Trophoblast cell (in vitro differentiated cells and primary cell): ENCODE measurements around the gene HOXB3. TPM values are rescaled to one million over a fixed set of nuclear protein-coding genes. Genes with fewer than 3 reads are reported as not detected.

Experiments used
- DNase-seq, 2 donors: peaks; one replicate each; pipeline ENCODE4 v3.0.0-alpha.2; 2016
- H2AFZ ChIP-seq: 2 replicates; pipeline ENCODE4 v1.6.1; 2013; ENCODE audit warnings: low read length, moderate library complexity, mild to moderate bottlenecking; ENCODE audit not compliant: insufficient read depth, poor library complexity
- H2AK5ac ChIP-seq: 2 replicates; pipeline ENCODE4 v1.6.1; 2013; ENCODE audit warnings: mild to moderate bottlenecking, low read length
- H2BK120ac ChIP-seq: 2 replicates; pipeline ENCODE4 v1.6.1; 2013; ENCODE audit warnings: low read length, mild to moderate bottlenecking, moderate library complexity; ENCODE audit not compliant: insufficient read depth, poor library complexity
- H2BK12ac ChIP-seq: 2 replicates; pipeline ENCODE4 v1.6.1; 2013; ENCODE audit warnings: mild to moderate bottlenecking, low read length, moderate library complexity
- H2BK5ac ChIP-seq: 2 replicates; pipeline ENCODE4 v1.6.1; 2013; ENCODE audit warnings: low read length, low read depth, moderate library complexity, mild to moderate bottlenecking; ENCODE audit not compliant: poor library complexity
- H3K14ac ChIP-seq: 2 replicates; pipeline ENCODE4 v1.6.1; 2013; ENCODE audit warnings: mild to moderate bottlenecking, low read length
- H3K18ac ChIP-seq: 2 replicates; pipeline ENCODE4 v1.6.1; 2013; ENCODE audit warnings: mild to moderate bottlenecking, low read length
- H3K23ac ChIP-seq: 2 replicates; pipeline ENCODE4 v1.6.1; 2013; ENCODE audit warnings: low read length
- H3K27ac ChIP-seq: 2 replicates; pipeline ENCODE4 v1.5.1; 2013; ENCODE audit warnings: low read depth, mild to moderate bottlenecking, inconsistent platforms, low read length, moderate library complexity
- H3K27me3 ChIP-seq: 2 replicates; pipeline ENCODE4 v1.6.1; 2013; ENCODE audit warnings: inconsistent platforms, mild to moderate bottlenecking, low read length, moderate library complexity; ENCODE audit not compliant: insufficient read depth
- H3K36me3 ChIP-seq, 2 experiments: 1 replicate in 1 of 2; 2 replicates in 1 of 2; pipeline ENCODE4 v1.6.1; 2013; ENCODE audit warnings: low read length in 2 of 2, mild to moderate bottlenecking in 2 of 2, moderate library complexity in 1 of 2; ENCODE audit not compliant: insufficient read depth in 2 of 2, control insufficient read depth in 1 of 2
- H3K4ac ChIP-seq: 2 replicates; pipeline ENCODE4 v1.6.1; 2013; ENCODE audit warnings: low read depth, mild to moderate bottlenecking, low read length, moderate library complexity
- H3K4me1 ChIP-seq, 2 experiments: 1 replicate in 1 of 2; 2 replicates in 1 of 2; pipeline ENCODE4 v1.6.1; 2013; ENCODE audit warnings: low read length in 2 of 2, mild to moderate bottlenecking in 2 of 2, moderate library complexity in 1 of 2; ENCODE audit not compliant: insufficient read depth in 2 of 2, control insufficient read depth in 1 of 2
- H3K4me2 ChIP-seq: 2 replicates; pipeline ENCODE4 v1.6.1; 2013; ENCODE audit warnings: inconsistent platforms, mild to moderate bottlenecking, low read length, moderate library complexity
- H3K4me3 ChIP-seq: 2 replicates; pipeline ENCODE4 v1.5.1; 2013; ENCODE audit warnings: mild to moderate bottlenecking, low read depth, low read length, inconsistent platforms
- H3K79me1 ChIP-seq: one replicate; pipeline ENCODE4 v1.6.1; 2013; ENCODE audit warnings: low read length
- H3K79me2 ChIP-seq: 2 replicates; pipeline ENCODE4 v1.6.1; 2013; ENCODE audit warnings: low read length, mild to moderate bottlenecking; ENCODE audit not compliant: control insufficient read depth, insufficient read depth, poor library complexity
- H3K9ac ChIP-seq: 2 replicates; pipeline ENCODE4 v1.6.1; 2013; ENCODE audit warnings: mild to moderate bottlenecking, low read length
- H3K9me3 ChIP-seq: 2 replicates; pipeline ENCODE4 v1.6.1; 2013; ENCODE audit warnings: low read depth, mild to moderate bottlenecking, control low read depth, inconsistent platforms, low read length; ENCODE audit not compliant: insufficient read depth
- H4K12ac ChIP-seq: 2 replicates; pipeline ENCODE4 v1.6.1; 2013; ENCODE audit warnings: low read depth, mild to moderate bottlenecking, low read length, moderate library complexity
- H4K8ac ChIP-seq: 2 replicates; pipeline ENCODE4 v1.6.1; 2013; ENCODE audit warnings: low read depth, mild to moderate bottlenecking, low read length, moderate library complexity
- H4K91ac ChIP-seq: one replicate; pipeline ENCODE4 v1.6.1; 2013; ENCODE audit warnings: low read depth, mild to moderate bottlenecking, low read length, moderate library complexity
- WGBS: extraction: QIAGEN DNeasy Blood & Tissue Kit; methylation state at CpG from one replicate; pipeline ENCODE4 v1.1.7; 2013; ENCODE audit warnings: missing lambda C conversion rate; ENCODE audit not compliant: insufficient read length, insufficient coverage; ENCODE audit errors: extremely low coverage; 5-methylcytosine and 5-hydroxymethylcytosine counted together
- polyA plus RNA-seq: library from polyadenylated mRNA; stranded (reverse); fragments of 200-250 nt; gene quantifications from 2 replicates; pipeline ENCODE4 v1.2.3, GENCODE V29; 2013

HOXB3 gene
- 8.1 and 10.4 TPM in 2 replicates for polyA plus RNA-seq

GRCh38 chr17:48589831-48590606 is at the start of gene HOXB3:
TSS of gene HOXB3 (minus strand) at chr17:48590241. CDS start at chr17:48552474, 37,767 bp downstream.
- H3K27ac ChIP-seq: peak within 1 kb of the TSS; percentile 29
- H2AK5ac ChIP-seq: peak within 1 kb of the TSS; percentile 26
- H2AFZ ChIP-seq: no peak within 1 kb of the TSS
- no CpG with 5 or more reads among the region's 23 CpGs for WGBS
- peaks cover 29 to 47% of the 10 kb centered on the region in 2 experiments for H3K4me1 ChIP-seq
- no peaks in the 10 kb centered on the region for H3K9me3 ChIP-seq
- H3K79me2 ChIP-seq: peaks cover 4% of the 10 kb centered on the region
- no peaks in the 10 kb centered on the region for H3K27me3 ChIP-seq
- H3K4me3 ChIP-seq: no peak within 1 kb of the TSS
- H2BK5ac ChIP-seq: peak within 1 kb of the TSS; percentile 2
- H3K9ac ChIP-seq: no peak within 1 kb of the TSS
- H3K18ac ChIP-seq: no peak within 1 kb of the TSS
- H3K4me2 ChIP-seq: peak within 1 kb of the TSS; percentile 62
- no peak within 1 kb of the TSS for H4K12ac ChIP-seq
- H2BK12ac ChIP-seq: peak within 1 kb of the TSS; percentile 58
- peak within 1 kb of the TSS; percentile 58 for H4K8ac ChIP-seq
- DNase-seq: no peak
- peaks cover 2% of the 10 kb centered on the region in 2 experiments for H3K36me3 ChIP-seq
- H3K14ac ChIP-seq: peak within 1 kb of the TSS; percentile 42
- no peak within 1 kb of the TSS for H3K23ac ChIP-seq
- peak within 1 kb of the TSS; percentile 34 for H2BK120ac ChIP-seq
- peak within 1 kb of the TSS; percentile 32 for H4K91ac ChIP-seq
- peaks cover 12% of the 10 kb centered on the region for H3K79me1 ChIP-seq
- peak within 1 kb of the TSS; percentile 50 for H3K4ac ChIP-seq

- H2BK120ac ChIP-seq: no peak overlapping the region
- DNase-seq: no peak
- H3K4me1 ChIP-seq: peaks cover 7 to 9% of the 10 kb centered on the region in 2 experiments
- H2AFZ ChIP-seq: no peak overlapping the region
- H3K79me2 ChIP-seq: no peaks in the 10 kb centered on the region
- no peak overlapping the region for H4K12ac ChIP-seq
- H3K27ac ChIP-seq: no peak overlapping the region
- H2BK12ac ChIP-seq: no peak overlapping the region
- H3K36me3 ChIP-seq: peaks cover 0 to 2% of the 10 kb centered on the region in 2 experiments
- no peak overlapping the region for H4K91ac ChIP-seq
- H4K8ac ChIP-seq: no peak overlapping the region
- no peak overlapping the region for H3K14ac ChIP-seq
- peaks cover 82% of the 10 kb centered on the region for H3K27me3 ChIP-seq
- H2AK5ac ChIP-seq: no peak overlapping the region
- H3K4ac ChIP-seq: no peak overlapping the region
- H3K9ac ChIP-seq: no peak overlapping the region
- H3K18ac ChIP-seq: no peak overlapping the region
- peaks cover 12% of the 10 kb centered on the region for H3K9me3 ChIP-seq
- H3K23ac ChIP-seq: no peak overlapping the region
- no peaks in the 10 kb centered on the region for H3K79me1 ChIP-seq
- no CpG with 5 or more reads among the region's 5 CpGs for WGBS
- no peak overlapping the region for H3K4me2 ChIP-seq
- no peak overlapping the region for H3K4me3 ChIP-seq
- no peak overlapping the region for H2BK5ac ChIP-seq
Observed at GRCh38 chr17:48639136-48639535, 49.1 kb upstream of the HOXB3 start.

- no peak overlapping the region for H2BK12ac ChIP-seq
- H2BK120ac ChIP-seq: no peak overlapping the region
- H3K18ac ChIP-seq: no peak overlapping the region
- no peak overlapping the region for H3K9ac ChIP-seq
- H3K14ac ChIP-seq: no peak overlapping the region
- H2BK5ac ChIP-seq: no peak overlapping the region
- no peak overlapping the region for H3K23ac ChIP-seq
- no peak overlapping the region for H4K8ac ChIP-seq
- H4K12ac ChIP-seq: no peak overlapping the region
- H3K9me3 ChIP-seq: peaks cover 12% of the 10 kb centered on the region
- H3K27me3 ChIP-seq: peaks cover 85% of the 10 kb centered on the region
- H3K79me2 ChIP-seq: no peaks in the 10 kb centered on the region
- no peak overlapping the region for H2AK5ac ChIP-seq
- no CpG with 5 or more reads among the region's 18 CpGs for WGBS
- H3K4me3 ChIP-seq: no peak overlapping the region
- DNase-seq: peak; percentile 90 to 96
- no peaks in the 10 kb centered on the region for H3K79me1 ChIP-seq
- H3K4me1 ChIP-seq: peaks cover 8% of the 10 kb centered on the region in 2 experiments
- no peak overlapping the region for H4K91ac ChIP-seq
- H3K4me2 ChIP-seq: no peak overlapping the region
- no peak overlapping the region for H2AFZ ChIP-seq
- H3K36me3 ChIP-seq: peaks cover 0 to 2% of the 10 kb centered on the region in 2 experiments
- H3K27ac ChIP-seq: no peak overlapping the region
- no peak overlapping the region for H3K4ac ChIP-seq
Observed at GRCh38 chr17:48637323-48638260, 47.6 kb upstream of the HOXB3 start.

DNA sequence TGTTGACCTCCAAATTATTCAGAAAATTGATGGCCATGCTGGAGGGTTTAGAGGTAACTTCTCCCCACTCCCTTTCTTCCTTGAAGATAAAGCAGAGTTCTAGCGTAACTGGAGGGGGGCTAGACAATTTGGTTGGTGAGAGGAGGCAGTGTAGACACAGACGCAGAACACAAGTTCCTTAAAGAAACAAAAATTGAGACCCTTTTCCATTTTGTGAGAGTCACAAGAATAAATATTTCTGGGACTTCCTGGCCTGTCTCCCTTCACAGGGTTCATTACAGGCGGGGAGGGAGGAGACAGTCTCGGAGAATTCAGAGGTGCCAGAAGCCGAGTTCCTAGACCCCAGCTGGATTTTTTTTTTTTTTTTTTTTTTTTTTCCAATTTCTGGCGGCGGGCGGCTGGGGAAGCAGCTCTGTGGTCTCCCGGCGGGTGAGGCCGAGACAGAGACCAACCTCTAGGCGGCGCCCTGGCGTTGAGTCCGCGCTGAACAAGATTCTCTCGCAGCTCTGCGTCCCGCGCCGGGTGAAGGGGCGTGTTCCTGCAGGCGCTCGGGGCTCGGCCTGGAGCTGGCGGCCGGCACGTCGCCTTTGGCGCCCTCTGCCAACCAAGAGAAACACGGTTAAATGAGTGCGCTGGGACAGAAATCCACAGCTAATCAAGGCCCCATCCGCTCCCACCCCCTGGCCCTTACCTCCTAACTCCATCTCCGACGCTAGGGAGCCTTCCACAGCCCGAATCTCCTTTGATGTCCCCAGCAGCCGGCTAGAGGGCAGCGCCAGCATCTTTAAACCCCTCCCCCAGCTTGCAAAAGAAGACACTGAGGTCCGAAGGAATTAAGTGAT is 46.4 kb upstream of the HOXB3 start:
- Histone ChIP-seq H3K79me2 (no peaks in the 10 kb centered on the region), H3K36me3 (peaks cover 0 to 2% of the 10 kb centered on the region in 2 experiments), H3K4me1 (peaks cover 0 to 6% of the 10 kb centered on the region in 2 experiments), H2BK12ac (no peak overlapping the region), H4K91ac (no peak overlapping the region), H3K4me3 (no peak overlapping the region), H3K27ac (no peak overlapping the region), H4K8ac (no peak overlapping the region), H3K14ac (no peak overlapping the region), H3K27me3 (peaks cover 85% of the 10 kb centered on the region), H2AFZ (no peak overlapping the region), H2AK5ac (no peak overlapping the region), H3K9ac (no peak overlapping the region), H3K23ac (no peak overlapping the region), H4K12ac (no peak overlapping the region), H3K18ac (no peak overlapping the region), H3K9me3 (peaks cover 4% of the 10 kb centered on the region), H3K4me2 (peak overlapping the region; percentile 30), H3K79me1 (no peaks in the 10 kb centered on the region), H2BK120ac (no peak overlapping the region), H3K4ac (no peak overlapping the region), H2BK5ac (no peak overlapping the region)
- peak; percentile 77 to 85 for DNase-seq
- no CpG with 5 or more reads among the region's 39 CpGs for whole genome bisulfite sequencing
